Measurements from ENCODE around the gene PGAM2. TPM values are rescaled to one million over a fixed set of nuclear protein-coding genes. Genes with fewer than 3 reads are reported as not detected.

Gene PGAM2
- total RNA-seq, 1 experiment from 2014 or later: 8.7 TPM

DNA sequence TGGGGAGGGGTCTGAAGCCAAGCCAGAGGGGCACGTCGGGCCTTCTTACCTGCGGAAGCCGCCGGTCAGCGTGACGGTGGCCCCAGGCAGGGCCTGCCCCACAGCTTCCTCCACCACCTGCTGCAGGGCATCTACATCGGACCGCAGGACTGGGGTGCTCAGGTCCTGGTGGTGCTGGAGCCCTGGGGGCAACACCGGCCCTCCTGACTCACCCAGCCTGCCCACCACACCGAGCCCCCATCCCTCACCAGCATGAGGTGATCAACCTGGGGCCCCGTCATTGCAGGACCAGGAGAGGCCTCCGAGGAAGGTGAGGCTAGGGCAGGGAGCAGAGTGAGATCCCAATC lies 9.0 kb upstream of the PGAM2 start:
- Histone ChIP-seq H3K9me3 (ENCODE audit: control insufficient read depth, low read depth, low read length) (no peaks in the 10 kb centered on the region), H2AFZ (ENCODE audit: low read length) (no peak overlapping the region), H3K9ac (ENCODE audit: extremely low read depth, insufficient read length, low read length) (no peak overlapping the region), H3K79me1 (ENCODE audit: insufficient read depth, low read depth, low read length, poor library complexity, severe bottlenecking) (no peaks in the 10 kb centered on the region), H3K4me1 (ENCODE audit: insufficient read depth, low read length) (no peaks in the 10 kb centered on the region), H2AK5ac (ENCODE audit: insufficient read length, low read length) (no peak overlapping the region), H3K18ac (ENCODE audit: insufficient read length, low read depth, low read length) (no peak overlapping the region), H3K4ac (ENCODE audit: low read depth, low read length) (no peak overlapping the region), H2BK12ac (ENCODE audit: insufficient read length, low read depth, low read length) (no peak overlapping the region), H4K91ac (ENCODE audit: insufficient read length, low read depth, low read length) (no peak overlapping the region), H3K23ac (ENCODE audit: insufficient read length, low read depth, low read length) (no peak overlapping the region), H3K14ac (ENCODE audit: insufficient read depth, low read length) (no peak overlapping the region), H3K79me2 (ENCODE audit: insufficient read depth, low read length) (no peaks in the 10 kb centered on the region), H4K5ac (ENCODE audit: insufficient read length, low read depth, low read length) (no peak overlapping the region), H4K20me1 (ENCODE audit: control insufficient read depth, insufficient read depth, insufficient read length) (no peaks in the 10 kb centered on the region), H3K4me2 (ENCODE audit: insufficient read depth, insufficient read length, low read length) (no peak overlapping the region), H3K23me2 (ENCODE audit: insufficient read length, low read depth, low read length, poor library complexity, severe bottlenecking) (no peaks in the 10 kb centered on the region), H2BK15ac (ENCODE audit: low read depth, low read length) (no peak overlapping the region), H4K8ac (replicated peaks; ENCODE audit: insufficient read length, low read depth, low read length) (no peak overlapping the region), H2BK120ac (ENCODE audit: low read depth, low read length, poor library complexity, severe bottlenecking) (no peak overlapping the region), H2BK20ac (ENCODE audit: low read depth, low read length, poor library complexity, severe bottlenecking) (no peak overlapping the region), H3K27me3 (ENCODE audit: insufficient read depth, low read length) (no peaks in the 10 kb centered on the region), H3T11ph (ENCODE audit: low read length) (no peak overlapping the region), H3K27ac (ENCODE audit: insufficient read length, low read depth, low read length) (no peak overlapping the region), H3K56ac (ENCODE audit: insufficient read length, low read depth, low read length) (no peak overlapping the region), H2BK5ac (ENCODE audit: insufficient read length, low read length) (no peak overlapping the region)
- WGBS (ENCODE audit: extremely low coverage, insufficient read length, low lambda C conversion rate): no CpG with 5 or more reads among the region's 13 CpGs
- DNase-seq: no peak
- H3K4me1 Mint-ChIP-seq: no peaks in the 10 kb centered on the region
- no peak overlapping the region for H3K4me3 Mint-ChIP-seq
- no peak overlapping the region for H3K27ac Mint-ChIP-seq
- peaks cover 15 to 54% (median 50%) of the 10 kb centered on the region in 3 experiments for H3K36me3 Mint-ChIP-seq (ENCODE audit: insufficient read depth in 1 of 3, low read depth in 3 of 3)
- H3K9me3 Mint-ChIP-seq: no peaks in the 10 kb centered on the region; a peak in 1 of 5 replicates
- TF ChIP-seq, protein P1, sequence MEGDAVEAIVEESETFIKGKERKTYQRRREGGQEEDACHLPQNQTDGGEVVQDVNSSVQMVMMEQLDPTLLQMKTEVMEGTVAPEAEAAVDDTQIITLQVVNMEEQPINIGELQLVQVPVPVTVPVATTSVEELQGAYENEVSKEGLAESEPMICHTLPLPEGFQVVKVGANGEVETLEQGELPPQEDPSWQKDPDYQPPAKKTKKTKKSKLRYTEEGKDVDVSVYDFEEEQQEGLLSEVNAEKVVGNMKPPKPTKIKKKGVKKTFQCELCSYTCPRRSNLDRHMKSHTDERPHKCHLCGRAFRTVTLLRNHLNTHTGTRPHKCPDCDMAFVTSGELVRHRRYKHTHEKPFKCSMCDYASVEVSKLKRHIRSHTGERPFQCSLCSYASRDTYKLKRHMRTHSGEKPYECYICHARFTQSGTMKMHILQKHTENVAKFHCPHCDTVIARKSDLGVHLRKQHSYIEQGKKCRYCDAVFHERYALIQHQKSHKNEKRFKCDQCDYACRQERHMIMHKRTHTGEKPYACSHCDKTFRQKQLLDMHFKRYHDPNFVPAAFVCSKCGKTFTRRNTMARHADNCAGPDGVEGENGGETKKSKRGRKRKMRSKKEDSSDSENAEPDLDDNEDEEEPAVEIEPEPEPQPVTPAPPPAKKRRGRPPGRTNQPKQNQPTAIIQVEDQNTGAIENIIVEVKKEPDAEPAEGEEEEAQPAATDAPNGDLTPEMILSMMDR (conservative IDR thresholded peaks at IDR 0.05): no peak
- H3K27me3 Mint-ChIP-seq (ENCODE audit: low read depth): peaks cover 5% of the 10 kb centered on the region

All from H9 (cell line).